Measurements from ENCODE around the gene S1PR5. TPM values are rescaled to one million over a fixed set of nuclear protein-coding genes. Genes with fewer than 3 reads are reported as not detected.

The S1PR5 gene
- total RNA-seq, 3 donors from 2014 or later: 0.15 to 0.27 (median 0.24) TPM

DNA sequence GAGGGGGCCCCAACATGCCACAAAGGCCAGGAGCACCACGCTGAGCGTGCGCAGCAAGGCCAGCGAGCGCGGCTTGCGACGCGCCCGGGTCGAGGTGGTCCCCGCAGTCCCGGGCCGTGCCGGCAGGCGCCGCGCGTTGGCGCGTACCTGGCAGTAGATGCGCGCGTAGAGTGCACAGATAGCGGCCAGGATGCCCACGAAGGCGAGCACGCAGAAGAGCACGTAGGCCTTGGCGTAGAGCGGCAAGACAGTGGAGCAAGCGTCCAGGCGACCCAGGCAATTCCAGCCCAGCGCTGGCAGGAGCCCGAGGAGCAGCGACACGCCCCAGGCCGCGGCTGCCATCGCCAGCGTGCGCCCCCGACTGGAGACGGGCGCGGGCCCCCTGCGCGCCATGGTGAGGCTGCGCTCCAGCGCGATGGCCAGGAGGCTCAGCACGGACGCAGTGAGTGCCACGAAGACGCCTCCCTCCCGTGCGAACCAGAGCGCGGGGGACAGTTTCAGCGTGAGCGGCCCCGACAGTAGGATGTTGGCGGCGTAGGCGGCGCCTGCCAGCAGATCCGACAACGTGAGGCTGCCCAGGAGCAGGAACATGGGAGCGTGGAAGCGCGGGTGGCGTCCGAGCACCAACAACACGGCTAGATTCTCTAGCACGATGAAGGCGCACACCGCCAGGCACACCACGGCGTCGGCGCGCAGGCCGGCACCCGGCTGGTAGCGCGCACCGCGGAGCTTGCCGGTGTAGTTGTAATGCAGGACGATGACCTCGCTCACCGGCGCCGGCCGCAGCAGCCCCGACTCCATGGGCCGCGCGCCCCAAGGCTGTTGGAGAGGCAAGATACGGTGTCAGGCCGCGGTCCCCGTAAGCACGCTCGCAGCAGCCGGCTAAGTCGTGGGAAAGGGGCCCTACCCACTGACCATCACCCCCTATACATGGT lies 2.8 kb downstream of the S1PR5 start:
- Mint-ChIP-seq H3K9me3 (no peaks in the 10 kb centered on the region), H3K36me3 (ENCODE audit: insufficient read depth) (no peaks in the 10 kb centered on the region), H3K4me3 (peak overlapping the region; percentile 72), H3K4me1 (ENCODE audit: low read depth) (peaks cover 39% of the 10 kb centered on the region), H3K27me3 (ENCODE audit: low read depth) (peaks cover 55% of the 10 kb centered on the region)
- DNase-seq (peak; percentile 25), ATAC-seq (peak; percentile 74 to 75)

DNA sequence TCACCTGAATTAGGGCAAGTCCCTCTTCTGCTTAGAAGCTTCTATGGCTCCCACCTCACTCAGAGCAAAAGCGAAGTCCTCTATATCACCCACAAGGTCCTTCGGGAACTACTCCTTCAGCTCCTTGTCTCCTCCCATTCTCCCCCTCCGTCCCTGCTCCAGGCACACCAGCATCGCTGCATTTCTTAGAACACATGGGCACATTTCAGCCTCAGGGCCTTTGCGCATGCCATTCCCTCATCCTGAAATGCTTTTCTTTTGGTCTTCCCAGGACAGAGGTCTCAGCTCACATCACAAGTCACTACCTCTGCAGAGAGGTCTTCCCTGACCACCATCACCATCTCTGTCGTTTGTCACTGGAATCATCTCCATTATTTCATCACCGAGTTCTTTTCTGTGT lies 4.0 kb downstream of the S1PR5 start:
- H3K9me3 Mint-ChIP-seq: no peaks in the 10 kb centered on the region
- peak overlapping the region; percentile 42 for H3K4me3 Mint-ChIP-seq
- DNase-seq: no peak
- peaks cover 32% of the 10 kb centered on the region for H3K4me1 Mint-ChIP-seq (ENCODE audit: low read depth)
- no peaks in the 10 kb centered on the region for H3K36me3 Mint-ChIP-seq (ENCODE audit: insufficient read depth)
- ATAC-seq: no peak
- peaks cover 43% of the 10 kb centered on the region for H3K27me3 Mint-ChIP-seq (ENCODE audit: low read depth)

DNA sequence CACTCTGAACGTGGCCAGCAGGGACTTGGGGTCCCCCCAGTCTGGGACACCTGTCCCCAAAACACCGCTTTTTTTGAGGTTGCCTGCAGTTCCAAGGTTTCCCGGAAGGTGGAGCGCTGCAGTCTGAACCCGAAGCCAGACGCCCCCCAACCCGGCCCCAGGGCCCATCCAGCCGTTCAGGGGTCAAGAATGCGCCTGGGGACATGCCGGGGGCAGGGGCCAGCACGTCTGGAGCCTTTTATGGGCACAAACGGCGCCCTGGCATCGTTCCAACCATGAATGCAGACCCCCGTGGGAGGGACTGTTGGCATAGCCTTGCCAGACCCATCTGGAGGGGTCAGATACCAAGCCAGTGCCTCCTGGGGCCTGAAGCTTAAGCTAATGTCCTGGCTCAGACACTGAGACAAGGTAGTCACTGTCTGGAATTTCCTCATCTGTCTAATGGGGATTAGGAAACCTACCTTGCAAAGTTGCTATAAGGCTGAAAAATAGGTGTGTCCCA lies 6.9 kb downstream of the S1PR5 start:
- no peak overlapping the region for H3K4me3 Mint-ChIP-seq
- ATAC-seq: no peak
- H3K36me3 Mint-ChIP-seq (ENCODE audit: insufficient read depth): no peaks in the 10 kb centered on the region
- DNase-seq: peak; percentile 59
- H3K4me1 Mint-ChIP-seq (ENCODE audit: low read depth): peaks cover 24% of the 10 kb centered on the region
- no peaks in the 10 kb centered on the region for H3K9me3 Mint-ChIP-seq
- H3K27me3 Mint-ChIP-seq (ENCODE audit: low read depth): peaks cover 23% of the 10 kb centered on the region

DNA sequence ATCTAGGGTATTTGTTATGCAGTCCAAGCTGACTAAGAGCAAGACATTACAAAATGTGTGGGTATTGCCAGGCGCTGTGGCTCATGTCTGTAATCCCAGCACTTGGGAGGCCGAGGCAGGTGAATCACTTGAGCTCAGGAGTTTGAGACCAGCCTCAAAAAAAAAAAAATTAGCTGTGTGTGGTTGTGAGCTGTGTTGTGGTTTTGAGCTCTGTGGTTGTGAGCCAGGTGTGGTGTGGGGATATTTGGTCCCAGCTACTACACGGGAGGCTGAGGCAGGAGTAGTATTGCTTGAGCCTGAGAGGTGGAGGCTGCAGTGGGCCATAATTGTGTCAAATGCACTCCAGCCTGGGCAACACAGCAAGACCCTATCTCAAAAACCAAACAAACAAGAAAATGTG lies 8.5 kb downstream of the S1PR5 start:
- peak; percentile 65 to 79 for ATAC-seq
- no peak overlapping the region for H3K4me3 Mint-ChIP-seq

DNA sequence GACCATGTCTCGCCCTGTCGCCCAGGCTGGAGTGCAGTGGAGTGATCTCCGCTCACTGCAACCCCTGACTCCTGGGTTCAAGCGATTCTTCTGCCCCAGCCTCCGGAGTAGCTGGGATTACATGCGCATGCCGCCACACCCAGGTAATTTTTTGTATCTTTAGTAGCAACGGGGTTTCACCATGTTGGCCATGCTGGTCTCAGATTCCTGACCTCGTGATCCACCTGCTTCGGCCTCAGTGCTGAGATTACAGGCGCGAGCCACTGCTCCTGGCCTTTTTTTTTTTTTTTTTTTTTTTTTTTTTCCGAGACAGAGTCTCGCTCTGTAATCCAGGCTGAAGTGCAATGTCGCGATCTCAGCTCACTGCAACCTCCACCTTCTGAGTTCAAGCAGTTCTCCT lies 9.2 kb downstream of the S1PR5 start:
- Mint-ChIP-seq H3K27me3 (ENCODE audit: low read depth) (peaks cover 4% of the 10 kb centered on the region), H3K9me3 (no peaks in the 10 kb centered on the region)

More for the DNA sequence above, 8.5 kb downstream of the S1PR5 start:
- H3K9me3 Mint-ChIP-seq: no peaks in the 10 kb centered on the region
- peaks cover 10% of the 10 kb centered on the region for H3K27me3 Mint-ChIP-seq (ENCODE audit: low read depth)
- no peaks in the 10 kb centered on the region for H3K36me3 Mint-ChIP-seq (ENCODE audit: insufficient read depth)
- no peak for DNase-seq
- H3K4me1 Mint-ChIP-seq (ENCODE audit: low read depth): peaks cover 23% of the 10 kb centered on the region

DNA sequence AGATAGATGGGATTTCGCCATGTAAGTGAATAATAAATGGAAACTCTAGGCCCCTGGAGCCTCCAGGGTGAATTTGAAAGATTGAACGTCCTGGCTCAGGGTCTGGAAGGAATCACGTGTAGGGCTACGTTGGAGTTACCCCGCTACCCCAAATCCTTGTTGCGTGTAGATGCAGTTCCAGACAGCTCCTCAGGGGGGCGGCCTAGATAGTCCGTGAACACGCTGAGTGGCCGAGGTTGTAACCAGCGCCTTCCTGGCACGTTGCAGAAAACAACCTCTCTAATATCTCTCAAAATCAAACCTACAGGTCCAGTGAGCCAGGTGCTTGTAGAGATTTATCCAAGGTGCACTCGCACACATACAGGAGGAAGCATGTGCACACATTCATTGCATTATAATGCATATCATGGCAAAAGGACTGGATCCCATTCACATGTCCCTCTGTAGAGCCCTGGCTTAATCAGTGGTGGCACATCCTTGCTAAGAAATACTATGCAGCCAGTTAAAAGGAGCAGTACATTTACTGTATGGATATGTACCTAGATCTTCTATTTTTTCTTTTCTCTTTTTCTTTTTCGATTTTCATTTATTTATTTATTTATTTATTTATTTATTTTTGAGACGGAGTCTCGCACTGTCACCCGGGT lies 11.5 kb downstream of the S1PR5 start:
- H3K4me1 Mint-ChIP-seq (ENCODE audit: low read depth): peaks cover 27% of the 10 kb centered on the region
- H3K9me3 Mint-ChIP-seq: no peaks in the 10 kb centered on the region
- DNase-seq (peak; percentile 82), ATAC-seq (peak in 1 of 2 donors; percentile 19)
- no peaks in the 10 kb centered on the region for H3K27me3 Mint-ChIP-seq (ENCODE audit: low read depth)
- peaks cover 2% of the 10 kb centered on the region for H3K36me3 Mint-ChIP-seq (ENCODE audit: insufficient read depth)
- no peak overlapping the region for H3K4me3 Mint-ChIP-seq

More for the DNA sequence above, 9.2 kb downstream of the S1PR5 start:
- H3K4me3 Mint-ChIP-seq: no peak overlapping the region
- H3K36me3 Mint-ChIP-seq (ENCODE audit: insufficient read depth): no peaks in the 10 kb centered on the region
- ATAC-seq: no peak
- no peak for DNase-seq
- H3K4me1 Mint-ChIP-seq (ENCODE audit: low read depth): peaks cover 21% of the 10 kb centered on the region

DNA sequence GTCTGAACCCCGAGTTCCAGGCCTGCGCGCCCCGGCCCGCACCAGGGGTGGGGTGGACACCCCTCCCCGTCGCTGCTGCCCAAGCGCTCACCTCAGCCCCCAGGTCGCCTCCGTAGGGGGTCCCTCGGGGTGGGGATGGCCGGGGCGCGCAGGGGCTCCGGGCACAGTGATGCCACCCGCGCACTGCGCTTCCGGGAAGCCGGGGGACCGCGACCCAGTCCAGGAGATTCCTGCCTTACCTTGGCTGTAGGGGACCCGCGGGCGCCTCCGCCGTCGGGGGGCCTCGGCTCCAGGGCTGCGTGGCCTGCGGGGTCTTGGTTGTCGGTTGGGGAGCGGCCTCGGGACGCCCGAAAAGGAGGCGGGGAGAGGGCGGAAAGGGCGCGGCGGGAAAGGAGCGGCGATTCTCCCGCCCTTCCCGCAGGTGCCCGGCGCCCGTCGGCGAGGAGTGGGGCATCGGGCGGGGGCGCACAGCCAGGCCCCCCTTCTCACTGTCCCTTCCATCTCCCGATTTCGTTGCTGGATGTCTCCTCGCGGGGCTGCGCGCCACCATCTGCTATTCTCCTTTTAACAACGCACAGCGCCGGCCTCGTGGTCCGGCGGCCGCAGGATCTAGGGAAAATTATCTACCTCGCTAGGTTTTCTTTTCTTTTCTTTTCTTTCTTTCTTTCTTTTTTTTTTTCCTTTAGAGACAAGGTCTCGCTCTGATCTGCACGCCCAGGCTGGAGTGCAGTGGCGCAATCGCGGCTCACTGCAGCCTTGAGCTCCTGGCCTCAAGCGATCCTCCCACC lies 14.1 kb downstream of the S1PR5 start, which contains the start of gene KEAP1:
TSS of gene KEAP1 (minus strand) at position 355 of the 788 bp plus-strand sequence. CDS start 3,323 bp downstream, outside the sequence.
- no peaks in the 10 kb centered on the region for H3K27me3 Mint-ChIP-seq (ENCODE audit: low read depth)
- ATAC-seq (peak; percentile 39 to 44), DNase-seq (no peak)
- H3K36me3 Mint-ChIP-seq (ENCODE audit: insufficient read depth): peaks cover 15% of the 10 kb centered on the region
- H3K4me1 Mint-ChIP-seq (ENCODE audit: low read depth): peaks cover 39% of the 10 kb centered on the region
- H3K4me3 Mint-ChIP-seq: peak within 1 kb of the TSS; percentile 90
- H3K9me3 Mint-ChIP-seq: no peaks in the 10 kb centered on the region

DNA sequence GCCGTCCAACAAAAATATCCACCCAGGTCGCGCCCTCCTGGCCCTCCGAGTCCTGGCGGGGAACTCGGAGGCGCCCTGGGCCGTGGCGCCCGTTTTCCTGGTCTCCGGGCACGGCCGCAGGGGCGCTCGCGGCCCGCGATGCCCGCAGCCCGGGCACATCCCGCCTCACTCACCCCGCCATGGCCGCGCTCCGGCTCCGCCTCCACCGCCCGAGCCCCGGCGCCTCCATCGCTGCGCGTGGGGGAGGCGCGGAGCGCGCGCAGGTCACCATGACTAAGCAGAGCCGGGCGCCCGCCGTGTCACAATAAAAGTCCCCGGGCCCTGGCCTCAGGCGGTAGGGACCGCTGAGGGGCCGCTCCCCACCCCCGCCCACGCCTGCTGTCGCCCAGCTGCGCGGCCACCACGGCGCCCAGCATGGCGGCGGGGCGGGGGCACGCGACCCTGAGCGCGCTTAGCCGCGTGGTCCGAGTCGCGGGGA lies 14.7 kb downstream of the S1PR5 start:
- ATAC-seq (peak; percentile 95 to 96), DNase-seq (peak; percentile 87)
- Mint-ChIP-seq H3K4me3 (peak overlapping the region; percentile 90), H3K27me3 (ENCODE audit: low read depth) (no peaks in the 10 kb centered on the region), H3K9me3 (no peaks in the 10 kb centered on the region), H3K4me1 (ENCODE audit: low read depth) (peaks cover 39% of the 10 kb centered on the region), H3K36me3 (ENCODE audit: insufficient read depth) (peaks cover 15% of the 10 kb centered on the region)

DNA sequence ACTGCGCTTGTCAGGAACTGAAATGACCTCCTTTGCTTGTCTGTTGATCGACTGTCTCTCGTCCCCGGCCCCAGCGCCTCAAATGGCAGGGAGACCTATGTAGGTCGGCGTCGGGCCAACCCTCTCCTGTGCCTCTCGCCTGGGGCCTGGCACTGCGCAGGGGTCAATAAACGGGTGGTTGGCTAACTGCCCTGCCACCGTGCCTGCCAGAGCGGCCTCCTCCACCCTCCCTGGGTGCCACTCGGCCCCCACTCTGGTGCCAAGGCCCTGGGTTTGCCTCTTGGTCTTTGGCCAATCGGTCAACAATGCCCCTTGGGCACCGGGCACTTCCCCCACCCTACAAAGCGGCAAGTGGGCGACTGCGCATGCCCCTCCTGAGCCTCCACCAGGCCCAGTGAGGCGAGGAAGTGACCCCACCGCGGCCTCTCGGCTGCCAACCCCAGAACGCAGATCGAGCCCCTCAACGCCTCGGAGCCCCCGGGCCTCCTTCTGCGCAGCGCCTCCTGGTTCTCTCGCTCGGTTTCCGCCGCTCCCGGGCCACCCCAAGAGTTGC lies 15.2 kb downstream of the S1PR5 start:
- Mint-ChIP-seq H3K9me3 (no peaks in the 10 kb centered on the region), H3K4me3 (peak overlapping the region; percentile 90), H3K4me1 (ENCODE audit: low read depth) (peaks cover 43% of the 10 kb centered on the region), H3K36me3 (ENCODE audit: insufficient read depth) (peaks cover 15% of the 10 kb centered on the region), H3K27me3 (ENCODE audit: low read depth) (no peaks in the 10 kb centered on the region)
- DNase-seq: peak; percentile 33
- peak; percentile 31 to 42 for ATAC-seq

DNA sequence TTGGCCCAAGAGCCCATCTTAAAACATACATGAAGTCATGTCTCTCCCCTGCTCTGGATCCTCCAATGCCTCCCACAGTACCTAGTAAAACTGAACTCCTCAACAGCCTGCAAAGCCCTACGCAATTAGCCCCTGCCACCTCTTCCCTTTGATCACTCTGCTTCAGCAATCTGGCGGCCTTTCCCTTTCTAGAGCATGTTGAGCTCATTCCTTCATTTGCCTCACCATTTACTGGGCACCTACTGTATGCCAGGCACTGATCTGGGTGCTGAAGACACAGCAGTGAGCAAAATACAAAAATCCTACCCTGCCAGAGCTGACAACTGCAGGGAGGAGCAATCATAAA lies 17.0 kb downstream of the S1PR5 start:
- H3K9me3 Mint-ChIP-seq: no peaks in the 10 kb centered on the region
- H3K27me3 Mint-ChIP-seq (ENCODE audit: low read depth): no peaks in the 10 kb centered on the region
- ATAC-seq (no peak), DNase-seq (no peak)
- H3K36me3 Mint-ChIP-seq (ENCODE audit: insufficient read depth): peaks cover 15% of the 10 kb centered on the region
- peak overlapping the region; percentile 62 for H3K4me3 Mint-ChIP-seq
- H3K4me1 Mint-ChIP-seq (ENCODE audit: low read depth): peaks cover 38% of the 10 kb centered on the region

DNA sequence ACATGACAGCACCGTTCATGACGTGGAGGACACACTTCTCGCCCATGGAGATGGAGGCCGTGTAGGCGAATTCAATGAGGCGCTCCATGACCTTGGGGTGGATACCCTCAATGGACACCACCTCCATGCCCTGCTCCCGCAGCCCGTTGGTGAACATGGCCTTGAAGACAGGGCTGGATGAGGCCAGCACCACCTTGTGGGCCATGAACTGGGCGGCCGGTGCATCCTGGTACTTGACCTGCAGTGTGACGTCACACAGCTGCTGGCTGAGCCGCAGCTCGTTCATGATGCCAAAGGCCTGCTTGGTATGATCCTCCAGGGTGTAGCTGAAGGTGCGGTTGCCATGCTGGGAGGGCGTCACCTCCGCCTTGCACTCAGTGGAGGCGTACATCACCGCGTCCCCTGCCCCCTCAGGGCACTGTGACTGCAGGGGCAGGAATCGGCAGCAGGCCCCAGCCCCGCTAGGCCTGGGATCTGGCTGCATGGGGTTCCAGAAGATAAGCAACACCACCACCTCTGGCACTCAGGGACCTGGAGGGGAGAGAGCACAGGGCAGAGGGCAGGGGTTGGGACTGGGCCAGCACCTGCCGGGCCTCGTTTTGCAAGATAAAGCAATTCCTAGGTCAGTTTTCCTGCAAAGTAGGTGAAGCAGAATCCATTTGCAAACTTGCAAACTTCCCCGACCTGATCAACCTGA lies 17.5 kb downstream of the S1PR5 start:
- ATAC-seq: no peak
- H3K36me3 Mint-ChIP-seq (ENCODE audit: insufficient read depth): peaks cover 15% of the 10 kb centered on the region
- peak overlapping the region; percentile 62 for H3K4me3 Mint-ChIP-seq
- H3K27me3 Mint-ChIP-seq (ENCODE audit: low read depth): no peaks in the 10 kb centered on the region
- H3K4me1 Mint-ChIP-seq (ENCODE audit: low read depth): peaks cover 37% of the 10 kb centered on the region
- no peak for DNase-seq
- no peaks in the 10 kb centered on the region for H3K9me3 Mint-ChIP-seq

DNA sequence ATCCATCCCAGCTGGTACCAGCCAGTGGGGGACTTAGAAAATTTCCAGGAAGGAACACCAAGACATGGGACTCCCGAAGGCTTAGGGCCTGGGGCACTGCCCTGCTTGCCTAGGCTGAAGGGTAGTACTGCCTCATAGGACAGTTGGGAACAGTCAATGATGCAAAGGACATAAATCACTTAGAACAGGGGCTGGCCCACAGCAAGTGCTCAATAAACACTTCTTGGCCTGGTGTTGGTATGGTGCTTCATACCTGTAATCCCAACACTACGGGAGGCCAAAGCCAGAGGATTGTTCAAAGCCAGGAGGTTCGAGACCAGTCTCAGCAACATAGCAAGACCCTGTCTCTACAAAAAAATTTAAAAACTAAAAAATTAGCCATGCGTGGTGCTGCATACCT lies 19.9 kb downstream of the S1PR5 start:
- Mint-ChIP-seq H3K9me3 (no peaks in the 10 kb centered on the region), H3K4me1 (ENCODE audit: low read depth) (peaks cover 34% of the 10 kb centered on the region), H3K27me3 (ENCODE audit: low read depth) (no peaks in the 10 kb centered on the region), H3K4me3 (no peak overlapping the region), H3K36me3 (ENCODE audit: insufficient read depth) (peaks cover 15% of the 10 kb centered on the region)
- no peak for ATAC-seq
- DNase-seq: no peak

DNA sequence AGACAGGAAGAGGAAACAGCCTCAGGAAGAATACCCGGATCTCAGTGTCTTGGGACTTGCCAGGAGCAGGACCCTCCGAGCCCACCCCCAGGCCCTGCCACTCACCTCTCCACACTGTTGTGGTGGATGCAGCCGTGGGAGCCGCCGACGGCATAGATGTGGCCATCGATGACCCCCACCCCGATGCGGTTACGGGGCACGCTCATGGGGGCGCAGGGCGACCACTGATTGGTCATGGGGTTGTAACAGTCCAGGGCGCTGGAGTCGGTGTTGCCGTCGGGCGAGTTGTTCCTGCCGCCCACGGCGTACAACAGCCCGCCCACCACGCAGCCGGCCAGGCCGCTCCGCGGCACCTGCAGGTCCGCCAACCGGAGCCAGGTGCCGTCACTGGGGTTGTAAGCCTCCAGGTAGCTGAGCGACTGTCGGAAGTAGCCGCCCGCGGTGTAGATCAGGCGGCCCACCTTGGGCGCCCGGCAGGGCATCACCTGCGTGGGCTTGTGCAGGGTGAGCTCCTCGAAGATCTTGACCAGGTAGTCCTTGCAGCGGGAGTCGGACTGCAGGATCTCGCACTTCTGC lies 25.7 kb downstream of the S1PR5 start:
- Mint-ChIP-seq H3K4me1 (ENCODE audit: low read depth) (peaks cover 4% of the 10 kb centered on the region), H3K9me3 (no peaks in the 10 kb centered on the region), H3K27me3 (ENCODE audit: low read depth) (no peaks in the 10 kb centered on the region), H3K4me3 (no peak overlapping the region), H3K36me3 (ENCODE audit: insufficient read depth) (peaks cover 11% of the 10 kb centered on the region)
- DNase-seq (no peak), ATAC-seq (no peak)
